22Rv1 (cell line): ENCODE data around the gene HTR4.
"Not testable (repeated sequence)": the region's sequence is repeated elsewhere in the genome, so short reads cannot be mapped to it uniquely, and the experiment has no call there.

ENCODE experiments used
- H3K27ac ChIP-seq: fragments of 450-650 bp; 2 replicates; pipeline ENCODE4 v1.5.1; 2017
- CTCF ChIP-seq: fragments of 450-650 bp; IDR thresholded peaks from 2 replicates; pipeline ENCODE4 v1.5.1; 2017; ENCODE audit warnings: mild to moderate bottlenecking
- ZFX ChIP-seq: fragments of 450-650 bp; IDR thresholded peaks from 2 replicates; pipeline ENCODE4 v1.6.1; 2017; ENCODE audit warnings: antibody characterized with exemption, borderline replicate concordance

Gene HTR4

GRCh38 chr5:148532969-148533670 is 121.2 kb downstream of the HTR4 start:
- TF ChIP-seq ZFX, result no peak
- no peak for TF ChIP-seq CTCF
- H3K27ac ChIP-seq, result no peak overlapping the region

GRCh38 chr5:148529450-148529849 is 124.9 kb downstream of the HTR4 start:
- not testable (repeated sequence) for H3K27ac ChIP-seq

- TF ChIP-seq CTCF (no peak), ZFX (no peak)
- H3K27ac ChIP-seq, result no peak overlapping the region
Measured at GRCh38 chr5:148524721-148525120, 129.6 kb downstream of the HTR4 start.

GRCh38 chr5:148523139-148523538 is 131.2 kb downstream of the HTR4 start:
- no peak overlapping the region for H3K27ac ChIP-seq
- TF ChIP-seq CTCF, result no peak
- TF ChIP-seq ZFX, result no peak

- TF ChIP-seq CTCF, result no peak
- TF ChIP-seq ZFX, result no peak
- H3K27ac ChIP-seq, result no peak overlapping the region
Measured at GRCh38 chr5:148515460-148515859, 138.9 kb downstream of the HTR4 start.

GRCh38 chr5:148514344-148514743 is 140.0 kb downstream of the HTR4 start:
- TF ChIP-seq CTCF, result no peak
- no peak for TF ChIP-seq ZFX

GRCh38 chr5:148512498-148512897 is 141.8 kb downstream of the HTR4 start:
- no peak overlapping the region for H3K27ac ChIP-seq
- no peak for TF ChIP-seq ZFX
- TF ChIP-seq CTCF, result no peak

More at GRCh38 chr5:148514344-148514743, 140.0 kb downstream of the HTR4 start:
- H3K27ac ChIP-seq, result no peak overlapping the region
